ENCODE measurements around the gene CERCAM.

Gene CERCAM

DNA sequence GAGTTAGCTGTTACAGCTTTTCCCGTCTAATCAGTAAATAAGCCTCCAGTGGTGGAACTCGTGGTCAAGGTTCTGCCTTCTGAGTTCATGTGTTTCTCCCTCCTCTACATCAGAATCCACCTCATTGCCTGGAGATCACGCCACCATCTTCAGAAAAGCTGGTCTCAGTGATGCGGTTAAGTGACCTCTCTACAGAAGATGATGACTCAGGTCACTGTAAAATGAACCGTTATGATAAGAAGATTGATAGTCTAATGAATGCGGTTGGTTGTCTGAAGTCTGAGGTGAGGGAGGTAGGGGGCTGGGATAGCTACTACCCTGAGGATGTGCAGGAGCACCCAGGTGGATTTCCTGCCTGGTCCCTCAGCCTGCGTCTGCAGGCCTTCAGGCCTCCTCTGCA lies 48.4 kb downstream of the CERCAM start:
- no peak for DNase-seq

DNA sequence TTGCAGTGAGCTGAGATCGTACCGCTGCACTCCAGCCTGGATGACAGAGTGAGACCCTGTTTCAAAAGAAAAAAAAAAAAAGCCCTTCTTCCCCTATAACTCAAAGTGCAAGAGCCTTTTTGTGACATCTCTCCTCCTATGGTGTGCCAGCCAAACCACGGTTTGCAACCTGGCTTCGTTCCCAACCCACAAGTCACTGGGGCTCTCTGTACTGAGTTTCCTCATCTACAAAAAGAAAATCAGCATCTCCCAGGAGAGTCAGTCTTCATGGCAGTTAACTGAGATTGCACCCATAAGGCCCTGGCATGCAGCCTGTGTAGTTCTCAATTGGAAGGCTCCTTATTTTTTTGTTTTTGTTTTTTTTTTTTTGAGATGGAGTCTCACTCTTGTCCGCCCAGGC lies 49.9 kb downstream of the CERCAM start:
- peak; percentile 81 to 86 for DNase-seq

DNA sequence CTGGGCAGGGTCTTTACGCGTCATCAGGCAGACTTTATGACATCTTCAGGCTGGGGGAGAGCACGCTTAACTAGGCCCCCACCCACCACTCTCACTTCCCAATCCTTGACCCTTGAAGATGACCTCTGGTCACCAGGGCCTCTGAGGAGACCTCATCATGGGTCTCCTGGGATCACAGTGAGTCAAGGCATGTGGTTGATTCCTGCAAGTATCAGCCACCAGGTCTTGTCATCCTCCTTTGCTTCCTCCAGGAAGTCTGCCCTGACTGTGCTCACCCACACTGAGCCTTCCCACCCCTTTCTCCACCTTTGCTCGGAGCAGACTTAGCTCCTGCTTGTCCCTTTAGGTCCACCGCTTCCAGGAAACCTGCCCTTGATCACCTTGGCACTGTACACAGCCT lies 52.4 kb downstream of the CERCAM start:
- DNase-seq, result no peak

DNA sequence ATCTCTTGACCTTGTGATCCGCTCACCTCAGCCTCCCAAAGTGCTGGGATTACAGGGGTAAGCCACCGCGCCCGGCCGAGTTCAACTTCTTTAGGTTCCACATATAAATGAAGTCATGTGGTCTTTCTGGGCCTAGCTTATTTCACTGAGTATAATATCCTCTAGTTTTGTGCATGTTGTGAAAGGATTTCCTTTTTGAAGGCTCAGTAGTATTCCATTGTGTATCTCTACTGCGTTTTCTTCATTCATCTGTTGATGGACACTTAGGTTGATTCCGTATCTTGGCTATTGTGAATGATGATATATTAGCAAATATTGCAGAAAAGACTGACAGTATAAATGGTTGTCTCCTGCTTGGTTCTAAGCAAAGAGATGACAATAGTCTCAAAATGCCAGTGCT lies 55.2 kb downstream of the CERCAM start:
- DNase-seq, result no peak

DNA sequence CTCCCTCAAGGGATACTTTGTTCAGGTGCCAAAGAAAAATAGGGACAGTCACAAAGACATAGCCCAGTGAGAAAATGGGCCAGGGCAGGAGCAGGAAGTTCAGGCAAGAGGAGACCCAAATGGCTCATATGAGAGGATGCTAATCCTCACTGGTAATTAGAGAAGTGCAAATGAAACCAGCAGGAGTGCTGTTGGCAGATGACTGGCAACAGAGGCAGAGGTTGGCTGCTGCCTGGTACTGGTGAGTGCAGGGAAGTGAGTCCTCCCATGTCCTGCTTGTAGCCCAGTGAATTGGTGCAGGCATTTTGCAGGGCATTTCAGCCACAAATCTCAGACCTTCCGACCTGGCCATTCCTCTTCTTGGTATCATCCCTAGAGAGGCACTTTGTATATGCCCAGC lies 58.6 kb downstream of the CERCAM start:
- DNase-seq, result no peak

DNA sequence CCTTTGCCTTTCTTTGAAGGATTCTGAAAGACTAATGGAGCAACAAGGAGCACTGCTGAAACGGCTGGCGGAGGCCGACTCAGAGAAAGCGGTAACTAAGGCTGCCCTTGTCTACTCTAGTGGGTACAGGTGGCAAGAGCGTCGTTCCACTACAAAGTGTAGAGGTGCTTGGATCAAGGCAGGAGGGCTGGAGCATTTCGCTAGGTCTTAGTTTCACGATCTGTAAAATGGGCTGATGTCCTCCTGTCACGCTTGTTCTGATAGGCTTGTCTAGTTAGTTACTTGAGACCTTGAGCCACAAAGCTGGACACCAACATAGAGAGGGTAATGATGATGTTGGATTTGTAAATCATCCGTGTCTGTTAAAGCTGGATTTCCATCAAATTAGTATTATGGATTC lies 60.9 kb downstream of the CERCAM start:
- DNase-seq, result no peak

DNA sequence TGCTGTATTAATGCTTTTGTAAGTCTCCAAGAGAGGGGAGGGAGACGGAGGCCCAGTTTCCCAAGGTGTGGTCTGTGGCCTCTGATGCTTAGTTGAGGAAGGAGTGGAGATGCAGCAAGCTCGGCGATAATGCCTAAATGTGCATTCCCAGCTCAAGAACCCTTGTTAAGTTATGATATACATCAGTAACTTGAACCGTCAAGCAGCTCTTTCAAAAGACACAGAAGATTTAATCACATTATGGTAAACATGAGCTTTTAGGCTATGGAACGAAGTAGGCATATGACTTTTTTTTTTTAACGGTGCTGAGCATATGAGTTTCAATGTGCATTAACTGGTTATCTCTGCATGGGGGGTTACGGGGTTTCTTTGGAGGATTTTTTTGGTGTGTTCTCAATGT lies 61.5 kb downstream of the CERCAM start:
- DNase-seq, result no peak

DNA sequence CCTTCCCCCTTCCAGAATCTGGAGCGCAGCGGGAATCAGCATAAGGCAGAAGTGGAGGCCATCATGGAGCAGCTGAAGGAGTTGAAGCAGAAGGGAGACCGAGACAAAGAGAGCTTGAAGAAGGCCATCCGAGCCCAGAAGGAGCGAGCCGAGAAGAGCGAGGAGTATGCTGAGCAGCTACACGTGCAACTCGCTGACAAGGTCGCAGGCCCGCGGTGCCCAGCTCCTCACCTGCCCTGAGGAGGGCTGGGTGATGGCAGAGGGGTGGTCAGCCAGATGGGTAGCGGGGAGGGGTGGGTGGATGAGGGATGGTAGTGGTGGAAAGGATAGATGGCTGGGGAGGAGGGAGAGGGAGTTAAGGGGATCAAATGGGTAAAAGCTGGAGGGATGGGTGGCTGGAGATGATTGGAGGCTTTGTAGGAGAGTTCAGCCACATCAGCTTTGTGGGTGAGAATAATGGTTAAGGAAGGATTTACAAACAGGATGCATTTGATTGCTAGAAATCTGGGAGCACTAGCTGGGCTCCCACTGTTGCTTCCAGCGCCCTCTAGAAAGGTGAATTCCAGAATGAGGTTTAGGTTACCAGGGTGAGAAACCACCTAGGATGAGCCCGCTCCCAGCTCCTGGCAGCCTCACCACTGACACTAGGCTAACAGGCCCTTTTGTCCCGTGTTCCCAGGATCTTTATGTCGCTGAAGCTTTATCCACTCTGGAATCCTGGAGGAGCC lies 64.2 kb downstream of the CERCAM start:
- DNase-seq, result no peak

DNA sequence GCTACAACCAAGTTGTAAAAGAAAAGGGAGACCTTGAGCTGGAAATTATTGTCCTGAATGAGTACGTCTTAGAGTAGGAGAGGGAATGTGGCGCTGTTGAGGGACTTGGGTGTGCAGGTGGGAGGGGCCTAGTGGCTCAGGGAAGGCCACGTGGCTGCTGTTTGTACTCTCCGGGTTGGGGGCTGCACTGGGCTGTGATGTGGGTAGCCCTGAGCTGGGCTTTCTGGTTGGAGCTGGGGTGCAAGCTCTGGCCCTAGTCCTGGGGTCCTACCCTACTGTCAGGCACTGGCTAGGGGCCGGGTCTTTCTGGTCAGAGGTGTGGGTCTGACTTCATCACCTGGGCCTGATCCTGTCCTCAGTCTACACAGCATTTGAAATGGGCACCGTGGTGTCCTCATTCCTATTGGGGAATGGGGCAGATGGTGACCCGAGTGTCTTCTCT lies 64.8 kb downstream of the CERCAM start:
- DNase-seq, result no peak

DNA sequence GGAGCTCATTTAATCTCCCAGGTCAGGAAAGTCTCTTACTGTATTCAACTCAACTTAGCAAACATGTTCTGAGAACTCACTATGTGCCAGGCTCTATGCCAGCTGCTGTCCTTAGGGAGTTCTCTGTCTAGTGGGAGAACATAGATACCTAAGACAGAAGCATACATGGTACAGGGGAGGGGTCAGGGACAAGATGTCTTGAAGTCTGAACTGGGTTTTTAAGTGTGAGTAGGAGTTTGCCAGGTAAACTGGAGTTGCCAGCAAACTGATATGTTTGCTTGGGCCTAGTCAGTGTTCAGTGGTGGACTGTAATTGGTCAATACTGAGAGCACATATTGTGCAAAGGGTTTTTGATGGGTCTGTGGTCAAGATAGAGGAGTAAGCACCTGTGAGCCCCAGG lies 65.5 kb downstream of the CERCAM start:
- no peak for DNase-seq

Measured in AML-193 (cell line).